Lower lobe of right lung (tissue), 2 donors: Measurements from ENCODE around the gene RPLP1. TPM values are rescaled to one million over a fixed set of nuclear protein-coding genes. Genes with fewer than 3 reads are reported as not detected.
A peak's percentile ranks its signal among the peaks of the same experiment; 100 is the strongest.

Source experiments
- ATAC-seq, 2 donors: fragments of 200-7000 bp; cut with Tn5 transposase; one replicate each; pipeline ENCODE4 v1.9.1; 2020 to 2022; ENCODE audit warnings: mild to moderate bottlenecking in 2 of 2, moderate library complexity in 2 of 2
- DNase-seq: peaks from one replicate; pipeline ENCODE4 v3.0.0-alpha.2; 2020
- H3K27ac ChIP-seq: fragments of 200-600 bp; one replicate; pipeline ENCODE4 v1.8.0; 2022
- H3K27me3 ChIP-seq: fragments of 200-600 bp; one replicate; pipeline ENCODE4 v1.8.0; 2022; ENCODE audit warnings: low read depth
- H3K36me3 ChIP-seq: fragments of 200-600 bp; one replicate; pipeline ENCODE4 v1.8.0; 2022; ENCODE audit warnings: mild to moderate bottlenecking
- H3K4me1 ChIP-seq: fragments of 200-600 bp; one replicate; pipeline ENCODE4 v1.8.0; 2022
- H3K4me3 ChIP-seq: fragments of 200-600 bp; one replicate; pipeline ENCODE4 v1.8.0; 2022; ENCODE audit warnings: mild to moderate bottlenecking
- H3K9me3 ChIP-seq: fragments of 200-600 bp; one replicate; pipeline ENCODE4 v1.8.0; 2022
- CTCF ChIP-seq: fragments of 200-600 bp; IDR thresholded peaks from one replicate; pipeline ENCODE4 v1.8.0; 2022; ENCODE audit warnings: antibody characterized with exemption, mild to moderate bottlenecking
- intact Hi-C: fragments of 100-400 bp; cut with DNase I; formaldehyde crosslinking; loops from one replicate; pipeline ENCODE4 v1.11.0; 2022
- total RNA-seq: library from RNA; stranded (reverse); fragmentation: NEBNext Ultra II Directional; extraction: Animal tissue kit (Norgen Biotek cat#: 25700); gene quantifications from one replicate; pipeline ENCODE4 v1.2.1, GENCODE V29; 2021
- donor health status: DM: no; HTN: yes; CAD: no; lungs with severe emphysema.

The RPLP1 gene
- total RNA-seq, 1 donor from 2014 or later: 1,283 TPM

- Histone ChIP-seq H3K4me1 (peaks cover 27% of the 10 kb centered on the region), H3K27me3 (no peaks in the 10 kb centered on the region), H3K27ac (peak overlapping the region; percentile 89), H3K9me3 (no peaks in the 10 kb centered on the region), H3K36me3 (peaks cover 26% of the 10 kb centered on the region), H3K4me3 (peak overlapping the region; percentile 89)
- ATAC-seq: peak; percentile 43 to 52
- peak; percentile 63 for DNase-seq
- no peak for TF ChIP-seq CTCF
- intact Hi-C loops: no loop called here
These were observed 497 bp upstream of the RPLP1 start for GRCh38 chr15:69451951-69452691.

- DNase-seq: no peak
- ATAC-seq: no peak
- Histone ChIP-seq H3K27ac (no peak overlapping the region), H3K27me3 (no peaks in the 10 kb centered on the region), H3K4me3 (peak overlapping the region; percentile 89), H3K9me3 (no peaks in the 10 kb centered on the region), H3K4me1 (peaks cover 37% of the 10 kb centered on the region), H3K36me3 (peaks cover 29% of the 10 kb centered on the region)
- TF ChIP-seq CTCF: no peak
- intact Hi-C loops: no loop called here
These were observed 2.3 kb downstream of the RPLP1 start for GRCh38 chr15:69454953-69455352.

- TF ChIP-seq CTCF: no peak
- ATAC-seq (no peak), DNase-seq (no peak)
- Histone ChIP-seq H3K36me3 (peaks cover 29% of the 10 kb centered on the region), H3K4me3 (no peak overlapping the region), H3K27me3 (no peaks in the 10 kb centered on the region), H3K27ac (no peak overlapping the region), H3K9me3 (no peaks in the 10 kb centered on the region), H3K4me1 (peaks cover 38% of the 10 kb centered on the region)
- intact Hi-C loops: no loop called here
These were observed 3.9 kb downstream of the RPLP1 start for GRCh38 chr15:69456208-69457166.

- H3K36me3 ChIP-seq: peaks cover 29% of the 10 kb centered on the region
- no peak overlapping the region for H3K4me3 ChIP-seq
- DNase-seq: no peak
- peaks cover 44% of the 10 kb centered on the region for H3K4me1 ChIP-seq
- H3K9me3 ChIP-seq: no peaks in the 10 kb centered on the region
- intact Hi-C loops: no loop called here
- no peaks in the 10 kb centered on the region for H3K27me3 ChIP-seq
- no peak for TF ChIP-seq CTCF
- H3K27ac ChIP-seq: no peak overlapping the region
- no peak for ATAC-seq
These were observed 5.0 kb downstream of the RPLP1 start for GRCh38 chr15:69457304-69458280.

GRCh38 chr15:69459066-69459465 lies 6.4 kb downstream of the RPLP1 start:
- TF ChIP-seq CTCF: no peak
- peaks cover 43% of the 10 kb centered on the region for H3K4me1 ChIP-seq

More at GRCh38 chr15:69459066-69459465, 6.4 kb downstream of the RPLP1 start:
- intact Hi-C loops: no loop called here
- Histone ChIP-seq H3K27me3 (no peaks in the 10 kb centered on the region), H3K27ac (no peak overlapping the region), H3K36me3 (peaks cover 29% of the 10 kb centered on the region), H3K4me3 (no peak overlapping the region), H3K9me3 (no peaks in the 10 kb centered on the region)
- DNase-seq: no peak
- ATAC-seq: no peak
